ENCODE measurements around the gene FRMD4A. TPM values are rescaled to one million over a fixed set of nuclear protein-coding genes. Genes with fewer than 3 reads are reported as not detected.

The FRMD4A gene
- total and polyA plus RNA-seq, 2 of the 4 experiments (the other 2 are of a cell fraction), result 30.3 to 68.8 TPM

DNA sequence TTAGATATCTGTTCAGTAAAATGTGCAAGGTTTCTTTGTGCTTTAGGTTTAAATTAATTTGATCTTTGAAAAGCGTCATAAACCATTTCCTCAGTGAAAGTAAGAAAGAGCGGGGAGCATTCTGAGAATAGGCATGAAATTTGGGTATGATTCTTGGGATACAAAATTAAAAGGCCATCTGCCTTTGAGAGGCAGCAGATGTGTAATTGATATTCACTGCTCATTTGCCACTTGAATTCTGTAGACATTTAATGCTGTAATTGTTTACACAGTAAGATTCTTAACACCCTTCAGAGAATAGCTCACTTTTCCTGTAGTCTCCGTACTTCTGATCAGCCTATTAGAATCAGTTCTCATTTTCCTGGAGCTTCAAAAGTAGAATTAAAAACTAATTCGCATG, 18.7 kb downstream of the FRMD4A start:
- H4K8ac ChIP-seq (ENCODE audit: low read depth in 2 of 2, low read length in 2 of 2), result no peak overlapping the region
- no peaks in the 10 kb centered on the region for H3K79me1 ChIP-seq (ENCODE audit: low read depth in 1 of 2, low read length in 2 of 2)
- ATAC-seq (ENCODE audit: low read depth) (no peak), DNase-seq (no peak)
- intact Hi-C loops (cut with micrococcal nuclease), result no loop called here
- POLR2A ChIA-PET (ENCODE audit: unreplicated experiment), result no interaction called here
- H4K20me1 ChIP-seq (ENCODE audit: insufficient read depth, low read length), result no peaks in the 10 kb centered on the region
- no peak overlapping the region for H2BK20ac ChIP-seq (ENCODE audit: low read depth, low read length)
- CTCF ChIA-PET, result no interaction called here
- no peak overlapping the region for H3K4me2 ChIP-seq (ENCODE audit: low read depth, low read length)
- no peak overlapping the region for H3K18ac ChIP-seq (ENCODE audit: low read depth, low read length)
- no TSS peak for BruUV-seq (replicated peaks)
- H3K4me1 ChIP-seq (ENCODE audit: control insufficient read depth, insufficient read depth, low read length), result no peaks in the 10 kb centered on the region
- dilution Hi-C loops (cut with HindIII; ENCODE audit: low sequenced_read_pairs, unreplicated experiment), result no loop called here
- H2AK9ac ChIP-seq (replicated peaks; ENCODE audit: low read depth, low read length, poor library complexity), result no peak overlapping the region
- no peak overlapping the region for H2AFZ ChIP-seq (replicated peaks; ENCODE audit: low read length, poor library complexity)
- no peak overlapping the region for H2BK15ac ChIP-seq (ENCODE audit: low read depth, low read length)
- H2BK120ac ChIP-seq (ENCODE audit: low read depth, low read length), result no peak overlapping the region
- no peak overlapping the region for H3K9ac ChIP-seq (ENCODE audit: low read depth, low read length)
- no peak overlapping the region for H3K23ac ChIP-seq (ENCODE audit: low read depth, low read length)
- no peak overlapping the region for H2BK5ac ChIP-seq (ENCODE audit: low read depth, low read length, poor library complexity, severe bottlenecking)
- H2AK5ac ChIP-seq (ENCODE audit: low read depth, low read length), result no peak overlapping the region
- H3K14ac ChIP-seq (replicated peaks; ENCODE audit: low read depth, low read length), result no peak overlapping the region
- in situ Hi-C loops (cut with MboI; ENCODE audit: low sequenced_read_pairs), result no loop called here
- TF ChIP-seq MXI1 (IDR thresholded peaks at IDR 0.05; ENCODE audit: borderline replicate concordance, low read depth, low read length) (no peak), CEBPB (IDR thresholded peaks at IDR 0.05; ENCODE audit: low read depth, low read length) (no peak), MAFK (IDR thresholded peaks at IDR 0.05; ENCODE audit: low read depth, low read length) (no peak), MAZ (IDR thresholded peaks at IDR 0.05; ENCODE audit: borderline replicate concordance, low read depth, low read length) (no peak)
- WGBS, 2 experiments (ENCODE audit: extremely low coverage in 2 of 2, insufficient read length in 1 of 2), result no CpG with 5 or more reads among the region's 4 CpGs
- no peaks in the 10 kb centered on the region for H3K36me3 ChIP-seq (ENCODE audit: control insufficient read depth, insufficient read depth, low read length)
- H3K27me3 ChIP-seq (ENCODE audit: control insufficient read depth, insufficient read depth, low read length), result peaks cover 65% of the 10 kb centered on the region
- H3K4me3 ChIP-seq (ENCODE audit: insufficient read depth, low read depth, low read length), result no peak overlapping the region
- no peak overlapping the region for H4K5ac ChIP-seq (ENCODE audit: low read depth, low read length)
- H4K91ac ChIP-seq (ENCODE audit: insufficient read depth, low read depth, low read length), result no peak overlapping the region
- no peak overlapping the region for H3K27ac ChIP-seq (ENCODE audit: insufficient read depth, low read length)
- H3K9me1 ChIP-seq (ENCODE audit: insufficient read depth, low read length), result no peaks in the 10 kb centered on the region
- H3K4ac ChIP-seq (ENCODE audit: low read depth, low read length), result no peak overlapping the region
- H3K9me3 ChIP-seq (ENCODE audit: control insufficient read depth, insufficient read depth, low read length), result no peaks in the 10 kb centered on the region; the same call in 1 of the 2 replicates
- no peak overlapping the region for H3K56ac ChIP-seq (ENCODE audit: extremely low read depth, insufficient read depth, low read length)

Data from IMR-90 (cell line).